GM18526 (cell line): ENCODE data around the gene SUSD6.

ENCODE experiments used
- POLR2A ChIP-seq: IDR thresholded peaks from 3 replicates; pipeline ENCODE4 v1.6.1; 2011; ENCODE audit not compliant: insufficient read length; ENCODE audit errors: extremely low read depth

SUSD6 gene, protein sequence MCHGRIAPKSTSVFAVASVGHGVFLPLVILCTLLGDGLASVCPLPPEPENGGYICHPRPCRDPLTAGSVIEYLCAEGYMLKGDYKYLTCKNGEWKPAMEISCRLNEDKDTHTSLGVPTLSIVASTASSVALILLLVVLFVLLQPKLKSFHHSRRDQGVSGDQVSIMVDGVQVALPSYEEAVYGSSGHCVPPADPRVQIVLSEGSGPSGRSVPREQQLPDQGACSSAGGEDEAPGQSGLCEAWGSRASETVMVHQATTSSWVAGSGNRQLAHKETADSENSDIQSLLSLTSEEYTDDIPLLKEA

DNA sequence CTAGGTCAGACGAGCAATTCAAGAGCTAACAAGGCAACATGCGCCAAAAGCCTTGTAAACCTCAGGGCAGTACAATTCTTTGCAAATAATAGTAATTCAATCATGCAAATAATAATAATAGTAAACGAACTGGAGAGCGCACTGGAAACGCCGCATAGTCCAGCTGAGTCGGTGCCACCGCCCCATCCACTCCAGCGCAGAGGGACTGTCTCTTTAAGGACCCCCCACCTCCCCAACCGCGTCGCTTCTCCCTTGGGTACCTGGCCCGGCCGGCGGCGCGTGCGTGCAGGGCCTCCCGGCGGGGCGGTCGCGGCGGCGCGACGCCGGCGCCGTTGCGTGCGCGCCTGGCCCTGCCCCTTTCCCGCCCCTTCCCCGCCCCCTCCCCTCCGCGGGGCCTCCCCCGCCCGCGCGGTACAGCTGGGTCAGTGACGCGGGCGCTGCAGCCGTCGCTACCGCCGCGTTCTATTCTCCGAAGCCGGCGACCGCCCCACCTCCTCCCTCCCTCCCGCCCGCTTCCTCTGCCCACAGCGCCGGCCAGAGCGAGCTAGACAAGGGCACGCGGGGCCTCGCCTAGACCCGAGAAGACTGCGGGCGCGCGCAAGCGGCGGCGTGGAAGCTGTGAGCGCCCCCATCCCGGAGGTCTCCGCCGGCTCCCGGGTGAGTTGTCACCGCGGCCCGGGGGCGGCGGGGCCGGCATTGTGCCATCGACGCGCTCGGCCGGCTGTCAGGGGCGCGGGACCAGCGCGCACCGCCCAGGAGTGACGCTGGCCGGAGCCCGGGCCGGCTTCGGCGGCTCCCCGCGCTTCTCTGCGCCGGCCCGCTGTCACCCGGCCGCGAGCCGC is at the start of gene SUSD6:
Gene SUSD6, plus strand, starts transcription at position 425 of the 842 bp plus-strand sequence. CDS start 46,997 bp downstream, outside the sequence.
- peak; percentile 69 for TF ChIP-seq POLR2A

DNA sequence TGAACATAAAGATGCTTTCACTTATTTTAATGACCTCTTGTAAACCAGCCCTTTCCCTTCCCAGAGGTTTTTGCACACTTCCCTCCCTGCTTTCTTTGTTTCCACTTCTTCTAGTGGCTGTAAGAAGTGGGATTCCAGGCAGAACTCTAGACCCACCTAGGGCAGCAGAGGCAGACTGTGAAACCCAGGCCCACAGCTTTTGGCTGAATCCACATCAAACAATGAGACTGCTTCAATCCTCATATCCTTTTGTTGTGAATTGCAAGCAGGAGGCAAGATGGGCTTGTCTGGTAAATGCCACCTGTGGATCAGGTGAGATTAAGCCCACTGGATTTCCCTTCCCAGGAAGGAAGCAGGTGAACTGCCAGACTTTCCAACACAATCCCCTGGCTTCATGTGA is 49.5 kb upstream of the SUSD6 start:
- TF ChIP-seq POLR2A = no peak

DNA sequence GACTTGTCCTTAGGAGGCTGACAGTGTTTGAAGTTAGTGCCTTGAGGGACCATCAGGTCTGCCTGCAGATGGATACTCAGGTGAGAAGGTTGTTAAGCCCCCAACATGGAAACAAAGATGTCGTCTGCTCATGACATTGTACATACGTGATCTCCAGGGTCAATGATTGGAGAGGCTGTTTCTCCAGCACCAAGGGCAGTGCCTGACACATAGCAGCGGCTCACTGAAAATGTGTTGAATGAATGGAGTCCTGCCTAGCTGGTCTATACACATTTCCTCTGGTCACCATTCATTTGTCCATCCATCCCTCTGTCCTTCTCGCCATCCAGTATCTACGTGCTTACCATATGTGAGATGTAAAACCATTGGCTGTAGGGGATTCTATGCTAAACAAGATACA is 43.8 kb upstream of the SUSD6 start:
- TF ChIP-seq POLR2A = no peak

DNA sequence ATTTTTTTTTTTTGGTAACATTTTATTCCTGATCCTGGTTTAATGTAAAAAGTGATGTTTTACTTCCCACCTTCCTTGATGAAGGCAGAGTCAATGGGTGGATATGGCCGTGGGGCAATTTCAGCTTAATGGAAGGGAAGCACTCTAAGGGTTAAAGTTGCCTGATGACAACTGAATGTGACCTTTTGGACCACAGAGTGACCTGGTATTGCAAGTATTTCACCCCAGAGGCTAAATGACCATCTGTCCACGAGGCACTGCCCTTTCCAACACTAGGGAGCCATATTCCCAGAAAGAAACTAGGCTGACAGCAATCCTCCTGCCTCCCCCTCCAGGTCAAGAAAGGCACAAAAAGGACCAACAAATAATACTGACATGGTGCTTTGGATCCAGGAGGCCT is 41.5 kb upstream of the SUSD6 start:
- no peak for TF ChIP-seq POLR2A

DNA sequence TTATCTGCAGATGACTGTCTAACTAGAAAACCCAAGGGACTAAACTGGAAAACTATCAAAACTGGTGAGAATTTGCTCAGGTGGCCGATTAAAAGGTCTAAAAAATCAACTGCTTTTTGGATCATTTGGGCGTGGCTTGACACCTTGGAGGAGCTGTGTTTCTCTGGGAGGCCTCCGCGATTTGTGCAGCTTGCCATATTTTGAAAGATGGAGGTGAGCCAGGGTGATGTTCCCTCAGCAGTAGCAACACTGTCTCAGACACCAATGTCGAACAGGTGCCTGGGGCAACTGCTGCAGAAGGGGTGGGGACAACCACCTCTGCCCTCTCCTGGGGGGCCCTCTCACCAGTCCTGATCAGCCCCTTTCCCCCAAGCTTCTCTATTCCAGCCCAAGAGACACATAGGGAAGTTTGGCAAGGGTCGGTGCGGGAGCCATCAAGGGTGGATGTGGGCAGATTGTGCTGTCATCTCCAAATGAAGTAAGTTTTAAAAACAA is 40.5 kb upstream of the SUSD6 start:
- no peak for TF ChIP-seq POLR2A

DNA sequence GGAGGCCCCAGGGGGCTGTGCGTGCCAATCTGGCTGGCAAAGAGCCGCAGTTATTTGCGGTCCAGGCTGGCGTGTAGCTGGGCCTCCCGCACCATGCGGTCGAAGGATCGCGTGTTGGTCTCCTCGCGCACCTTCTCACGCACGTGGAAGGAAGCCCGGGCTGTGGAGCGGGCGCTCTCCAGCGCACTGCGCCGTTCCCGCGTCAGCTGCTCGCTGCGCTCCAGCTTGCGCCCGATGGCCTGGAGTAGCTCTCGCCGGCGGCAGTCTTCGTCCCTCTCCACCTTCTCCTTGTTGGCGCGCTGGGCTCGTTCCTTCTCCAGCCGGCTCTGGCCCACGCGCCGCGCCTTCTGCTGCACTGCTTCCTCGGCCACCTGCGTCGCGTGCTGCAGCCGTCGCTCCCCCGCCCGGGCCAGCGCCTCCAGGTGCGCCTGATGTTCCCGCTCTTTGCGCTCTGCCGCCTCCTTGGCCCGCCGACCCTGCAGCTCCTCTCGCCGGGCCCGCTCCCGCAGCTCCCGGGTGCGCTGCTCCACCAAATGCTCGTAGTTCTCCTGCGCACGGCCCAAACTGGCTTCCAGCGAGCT is 39.9 kb upstream of the SUSD6 start:
- no peak for TF ChIP-seq POLR2A

DNA sequence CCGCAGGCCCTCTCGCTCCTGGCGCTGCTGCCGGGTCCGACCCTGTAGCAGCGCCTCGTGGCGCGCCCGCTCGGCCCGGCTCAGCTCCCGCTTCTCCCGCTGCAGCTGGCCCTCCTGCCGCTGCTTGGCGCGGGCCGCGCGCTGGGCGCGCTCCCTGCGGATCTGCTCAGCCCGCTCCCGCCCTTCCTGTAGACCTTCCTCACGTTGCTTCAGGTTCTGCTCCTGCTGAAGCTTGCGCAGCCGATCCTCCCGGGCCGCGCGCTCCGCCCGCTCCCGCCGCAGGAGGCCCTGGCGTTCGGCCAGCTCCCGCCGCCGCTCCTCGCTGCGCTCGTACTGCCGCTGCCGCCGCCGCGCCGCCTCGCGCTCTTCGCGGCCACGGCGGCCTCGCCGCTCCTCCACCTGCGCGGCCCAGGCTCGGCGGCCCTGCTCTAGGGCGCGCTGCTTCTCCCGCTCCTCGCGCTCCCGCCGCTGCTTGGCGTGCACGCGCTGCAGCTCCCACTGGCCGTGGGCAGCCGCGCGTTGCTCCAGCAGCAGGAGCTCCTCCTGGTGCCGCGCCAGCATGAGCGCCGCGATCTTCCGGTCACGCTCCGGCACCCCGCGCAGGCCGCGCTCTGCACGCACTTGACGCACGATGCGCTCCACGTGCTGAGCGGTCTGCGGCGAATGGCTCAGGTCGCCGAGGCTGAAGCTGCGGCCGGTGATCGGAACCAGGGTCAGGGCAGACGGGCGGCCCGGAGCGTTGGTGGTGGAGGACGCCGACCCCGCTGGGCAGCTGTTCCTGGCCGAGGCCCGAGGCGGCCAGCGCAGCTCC is 39.2 kb upstream of the SUSD6 start:
- TF ChIP-seq POLR2A = no peak

DNA sequence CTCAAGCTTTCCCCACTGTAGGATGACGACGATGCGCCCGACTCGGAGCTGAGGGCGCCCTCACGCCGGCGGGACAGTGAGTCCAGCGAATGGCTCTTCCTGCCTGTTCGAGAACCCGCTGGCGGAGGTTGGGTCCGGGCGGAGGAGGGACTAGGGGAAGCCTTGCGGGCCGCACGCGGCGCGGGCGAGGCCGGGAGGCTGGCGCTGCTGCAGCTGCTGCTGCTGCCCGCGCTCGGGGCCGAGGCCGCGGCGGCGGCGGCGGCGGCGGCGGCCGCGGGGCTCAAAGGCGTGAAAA is 38.6 kb upstream of the SUSD6 start:
- no peak for TF ChIP-seq POLR2A

DNA sequence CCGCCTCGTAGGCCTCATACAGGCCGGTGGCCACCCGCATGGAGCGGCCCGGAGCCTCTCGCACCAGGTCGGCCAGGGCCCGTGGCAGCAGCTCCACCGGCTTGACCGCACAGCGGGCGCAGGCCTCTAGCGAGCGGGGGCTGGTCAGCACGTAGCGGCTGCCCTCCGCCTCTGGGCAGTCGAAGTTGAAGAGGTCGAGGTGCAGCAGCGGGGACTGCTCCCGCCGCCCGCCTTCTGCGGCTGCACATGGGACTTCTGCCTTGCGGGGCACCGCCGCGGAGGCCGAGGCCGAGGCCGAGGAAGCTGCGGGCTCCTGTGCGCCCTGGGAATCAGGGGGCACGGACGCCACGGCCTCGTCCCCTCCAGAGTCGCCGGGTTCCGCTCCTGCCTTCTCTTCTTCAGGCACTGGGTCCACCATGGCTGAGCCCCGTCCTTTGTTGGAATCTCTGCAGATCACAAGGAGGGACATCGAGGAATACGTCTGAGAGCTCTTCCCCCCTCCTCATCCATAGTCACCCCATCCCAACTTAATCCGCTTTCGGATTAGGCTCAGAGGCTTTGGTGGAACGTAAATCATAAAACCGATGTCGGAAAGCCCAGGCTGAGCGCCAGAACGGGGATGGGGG is 38.1 kb upstream of the SUSD6 start:
- no peak for TF ChIP-seq POLR2A

DNA sequence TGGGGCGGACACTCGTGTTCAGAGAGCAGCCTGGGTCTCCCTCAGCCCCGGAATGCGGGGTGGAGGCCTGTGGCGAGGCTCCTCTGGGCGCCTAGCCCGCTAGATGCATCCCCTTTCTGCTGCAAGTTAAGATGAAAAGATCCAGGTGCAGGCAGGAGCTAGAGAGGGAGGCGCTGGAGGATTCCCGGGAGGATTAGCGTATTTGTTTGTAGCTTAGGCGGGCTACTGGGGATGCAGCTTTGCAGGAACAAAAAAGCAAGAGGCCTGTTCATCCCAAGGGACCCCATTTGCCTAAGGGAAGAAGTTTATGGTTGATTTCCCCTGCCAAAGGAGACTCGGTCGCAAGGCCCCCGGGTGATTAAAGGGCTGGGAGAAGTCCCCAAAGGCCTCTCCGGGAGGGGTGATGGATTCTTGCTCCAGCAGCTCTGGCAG is 37.5 kb upstream of the SUSD6 start:
- no peak for TF ChIP-seq POLR2A

DNA sequence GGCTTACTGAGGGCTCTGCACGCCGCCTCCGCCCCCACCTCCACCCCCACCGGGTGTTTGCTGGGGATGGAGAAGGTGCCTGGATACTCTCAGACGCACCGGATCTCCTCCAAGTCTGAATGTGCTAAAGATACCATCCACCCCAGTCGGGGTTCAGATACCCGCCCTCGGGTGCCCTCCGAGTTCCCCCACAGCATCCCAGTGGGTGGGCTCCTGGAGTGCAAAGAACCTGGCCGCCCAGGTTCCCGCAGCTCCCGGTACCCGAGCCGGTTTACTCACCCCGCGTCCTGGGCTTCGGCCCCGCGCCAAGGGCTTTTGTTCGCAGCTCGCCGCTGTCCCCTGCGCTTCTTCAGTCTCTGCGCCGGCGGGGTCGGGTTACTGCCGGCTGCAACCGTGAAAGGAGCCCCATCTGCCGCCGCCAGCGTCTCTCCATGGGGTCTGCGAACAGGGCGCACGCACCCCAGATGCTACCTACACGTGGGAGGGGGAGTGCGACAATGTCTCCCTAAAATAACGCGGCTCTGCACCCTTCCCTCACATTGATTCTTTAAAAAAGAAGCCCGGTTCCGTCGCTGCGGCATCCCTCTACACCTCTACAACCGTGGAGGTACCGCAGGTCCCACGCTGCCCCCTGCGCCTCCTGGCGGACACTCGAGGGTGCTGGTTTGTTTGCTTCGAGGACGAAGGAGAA is 37.0 kb upstream of the SUSD6 start, which contains the start of gene CCDC177:
Gene CCDC177, minus strand, starts transcription at position 609 of the 691 bp plus-strand sequence. CDS start 1,249 bp downstream, outside the sequence.
- no peak for TF ChIP-seq POLR2A

DNA sequence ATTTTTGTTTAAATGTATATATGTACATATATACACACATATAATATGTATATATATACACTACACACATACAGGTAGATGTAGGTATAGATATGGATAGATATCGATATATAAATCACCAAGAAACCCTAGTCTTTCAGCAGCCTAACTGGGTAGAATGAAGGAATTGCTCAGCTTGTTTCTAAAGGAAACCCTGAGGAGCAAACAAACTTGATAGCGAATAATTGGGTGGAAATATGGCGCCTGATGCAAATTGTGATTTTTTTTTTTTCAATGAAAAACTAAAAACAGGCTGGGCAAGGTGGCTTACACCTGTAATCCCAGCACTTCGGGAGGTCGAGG is 36.5 kb upstream of the SUSD6 start:
- no peak for TF ChIP-seq POLR2A

DNA sequence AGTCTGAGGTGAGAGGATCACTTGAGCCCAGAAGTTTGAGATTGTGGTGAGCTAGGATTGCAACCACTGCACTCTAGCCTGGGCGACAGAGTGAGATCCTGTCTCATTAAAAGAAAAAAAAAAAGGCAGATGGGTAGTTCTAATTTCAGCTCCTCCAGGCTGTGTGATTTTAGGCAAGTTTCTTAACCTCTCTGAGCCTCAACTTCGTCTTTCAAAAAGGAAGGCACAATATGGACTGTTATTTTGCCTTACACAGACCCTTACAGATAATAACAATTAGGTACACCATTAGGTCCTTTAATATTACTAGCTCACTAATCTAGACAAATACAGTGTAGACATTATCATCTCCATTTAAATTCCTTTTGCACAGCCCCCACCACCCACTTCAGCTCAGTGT is 31.9 kb upstream of the SUSD6 start:
- TF ChIP-seq POLR2A = no peak

DNA sequence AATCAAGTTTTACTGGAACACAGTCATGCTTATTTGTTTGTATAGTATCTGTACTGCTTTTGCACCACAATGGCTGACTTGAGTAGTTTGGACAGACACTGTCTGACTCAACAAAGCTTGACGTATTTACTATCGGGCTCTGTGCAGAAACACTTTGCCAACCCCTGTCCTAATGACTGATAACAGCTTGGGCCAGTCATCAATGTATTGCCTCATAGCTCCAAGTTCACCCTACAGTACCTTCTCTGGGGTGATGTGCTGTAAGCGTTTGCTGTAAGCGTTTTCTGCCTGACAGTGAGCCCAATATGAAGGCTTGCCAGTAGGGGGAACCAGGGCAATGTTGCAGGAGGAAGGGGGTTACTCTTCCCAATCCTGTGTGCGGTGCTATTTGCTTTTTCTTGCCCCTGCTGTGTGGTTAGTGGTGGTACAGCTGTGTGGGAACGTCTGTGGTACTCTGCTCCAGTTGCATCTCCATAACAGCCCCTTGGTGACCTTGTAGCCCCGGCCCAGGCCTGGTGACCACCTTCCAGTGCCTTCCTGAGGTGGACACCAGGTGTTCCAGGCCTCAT is 31.3 kb upstream of the SUSD6 start:
- TF ChIP-seq POLR2A = no peak
